ENCODE data around the gene DNM3.

- TF ChIP-seq EZH2 (IDR thresholded peaks at IDR 0.05; ENCODE audit: insufficient read depth, poor library complexity, severe bottlenecking) = no peak
- no peak for TF ChIP-seq EZH2phosphoT487 (IDR thresholded peaks at IDR 0.05; ENCODE audit: insufficient read depth, low read depth)
Measured at GRCh38 chr1:172089768-172090510, 248.6 kb downstream of the DNM3 start.

Data from GM23248 (cell line).